NT2/D1 (cell line): ENCODE data around the gene ABHD3.

Experiments
- SUZ12 ChIP-seq: IDR thresholded peaks from 2 replicates; pipeline ENCODE4 v1.6.1; 2011; ENCODE audit not compliant: insufficient read length, insufficient read depth; ENCODE audit errors: extremely low read depth
- ZNF274 ChIP-seq: IDR thresholded peaks from 2 replicates; pipeline ENCODE4 v1.6.1; 2011; ENCODE audit warnings: mild to moderate bottlenecking, low read depth, low read length

DNA sequence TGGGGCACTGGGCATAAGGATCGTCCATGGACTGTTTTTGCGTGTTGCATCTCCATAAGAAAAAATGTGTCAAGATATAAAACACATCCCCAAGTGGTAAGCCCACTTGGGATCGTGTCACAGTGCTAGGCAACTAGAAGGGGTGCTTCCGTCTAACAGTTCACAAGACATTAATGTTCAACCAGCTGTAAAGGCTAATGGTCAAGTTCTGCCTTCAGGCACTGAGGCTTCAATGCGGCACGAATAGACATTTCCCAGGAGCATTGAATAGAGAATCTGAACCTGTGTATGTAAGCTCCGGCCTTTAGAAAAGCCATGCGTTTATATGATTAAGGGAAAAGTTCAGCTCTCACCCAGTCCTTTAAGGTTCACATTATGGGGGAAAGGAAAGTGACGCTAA lies 42.0 kb downstream of the ABHD3 start:
- no peak for TF ChIP-seq SUZ12
- TF ChIP-seq ZNF274 = no peak
